Neural cell (in vitro differentiated cells): ENCODE measurements around the gene SKI. TPM values are rescaled to one million over a fixed set of nuclear protein-coding genes. Genes with fewer than 3 reads are reported as not detected.
"Not testable (repeated sequence)": the region's sequence is repeated elsewhere in the genome, so short reads cannot be mapped to it uniquely, and the experiment has no call there.

Experiments
- H2AFZ ChIP-seq: fragments of 200-600, 300-800 bp; sonication (generic), shearing (Covaris generic); 2 replicates; pipeline ENCODE4 v1.6.0; 2014; ENCODE audit warnings: low read depth, mild to moderate bottlenecking, antibody characterized with exemption, low read length, moderate library complexity
- H3F3A ChIP-seq: fragments of 200-600 bp; shearing (Covaris generic); 2 replicates; pipeline ENCODE4 v1.6.1; 2016; ENCODE audit warnings: mild to moderate bottlenecking, moderate library complexity, mixed read lengths, antibody characterized with exemption, low read length; ENCODE audit not compliant: insufficient read depth, poor library complexity, severe bottlenecking
- H3K27ac ChIP-seq: fragments of 200-600, 300-800 bp; sonication (generic), shearing (Covaris generic); 2 replicates; pipeline ENCODE4 v1.5.1; 2014; ENCODE audit warnings: mild to moderate bottlenecking, low read length, moderate library complexity
- H3K27me3 ChIP-seq: fragments of 300-800, 200-600 bp; sonication (generic), shearing (Covaris generic); 2 replicates; pipeline ENCODE4 v1.6.0; 2014; ENCODE audit warnings: mild to moderate bottlenecking, low read depth, low read length, moderate library complexity; ENCODE audit not compliant: insufficient read depth
- H3K36me3 ChIP-seq: fragments of 300-800, 200-600 bp; sonication (generic), shearing (Covaris generic); 2 replicates; pipeline ENCODE4 v1.5.1; 2014; ENCODE audit warnings: mild to moderate bottlenecking, antibody characterized with exemption, low read length, moderate library complexity; ENCODE audit not compliant: insufficient read depth
- H3K4me2 ChIP-seq: fragments of 300-800, 200-600 bp; sonication (generic), shearing (Covaris generic); 2 replicates; pipeline ENCODE4 v1.6.0; 2014; ENCODE audit warnings: mild to moderate bottlenecking, low read length
- H3K4me3 ChIP-seq: fragments of 300-800, 200-600 bp; sonication (generic), shearing (Covaris generic); 2 replicates; pipeline ENCODE4 v1.5.1; 2014; ENCODE audit warnings: mild to moderate bottlenecking, low read length, moderate library complexity
- H3K79me2 ChIP-seq: fragments of 200-600 bp; shearing (Covaris generic); replicated peaks from 2 replicates; pipeline ENCODE4 v1.6.0; 2014; ENCODE audit warnings: mild to moderate bottlenecking, low read length, moderate library complexity; ENCODE audit not compliant: insufficient read depth
- H3K9ac ChIP-seq: fragments of 300-800, 200-600 bp; sonication (generic), shearing (Covaris generic); 2 replicates; pipeline ENCODE4 v1.6.1; 2016; ENCODE audit warnings: mild to moderate bottlenecking, low read length, mixed read lengths
- H3K9me2 ChIP-seq: fragments of 200-600 bp; shearing (Covaris generic); 2 replicates; pipeline ENCODE4 v1.6.1; 2016; ENCODE audit warnings: mild to moderate bottlenecking, low read length, mixed read lengths; ENCODE audit not compliant: insufficient read depth
- H3K9me3 ChIP-seq: fragments of 200-600, 300-800 bp; sonication (generic), shearing (Covaris generic); 2 replicates; pipeline ENCODE4 v1.6.1; 2016; ENCODE audit warnings: mild to moderate bottlenecking, mixed run types, low read length, moderate library complexity, mixed read lengths
- H4K20me1 ChIP-seq: fragments of 200-600 bp; shearing (Covaris generic); 2 replicates; pipeline ENCODE4 v1.6.1; 2016; ENCODE audit warnings: mild to moderate bottlenecking, mixed run types; ENCODE audit not compliant: insufficient read depth
- EP300 ChIP-seq: fragments of 450-650 bp; conservative IDR thresholded peaks from 2 replicates; pipeline ENCODE4 v1.6.1; 2014; ENCODE audit warnings: antibody characterized with exemption, mild to moderate bottlenecking, moderate library complexity; ENCODE audit not compliant: poor library complexity, severe bottlenecking
- EZH2 ChIP-seq: fragments of 200-600, 300-800 bp; shearing (Covaris generic), sonication (generic); IDR thresholded peaks from 2 replicates; pipeline ENCODE4 v1.6.1; 2014; ENCODE audit warnings: antibody characterized with exemption, low read length, borderline replicate concordance, mild to moderate bottlenecking; ENCODE audit not compliant: insufficient read depth, poor library complexity, severe bottlenecking
- MXI1 ChIP-seq: fragments of 450-650 bp; conservative IDR thresholded peaks from 2 replicates; pipeline ENCODE4 v1.6.1; 2014; ENCODE audit warnings: antibody characterized with exemption, mild to moderate bottlenecking; ENCODE audit not compliant: poor library complexity, severe bottlenecking
- POLR2AphosphoS5 ChIP-seq: IDR thresholded peaks from 2 replicates; pipeline ENCODE4 v1.6.1; 2012
- RAD21 ChIP-seq: fragments of 450-650 bp; conservative IDR thresholded peaks from 2 replicates; pipeline ENCODE4 v1.6.1; 2014; ENCODE audit warnings: antibody characterized with exemption, mild to moderate bottlenecking, moderate library complexity
- SMC3 ChIP-seq: fragments of 450-650 bp; conservative IDR thresholded peaks from 2 replicates; pipeline ENCODE4 v1.6.1; 2014; ENCODE audit warnings: antibody characterized with exemption, mild to moderate bottlenecking, moderate library complexity; ENCODE audit not compliant: poor library complexity
- TAF1 ChIP-seq: IDR thresholded peaks from 2 replicates; pipeline ENCODE4 v1.6.1; 2012; ENCODE audit warnings: low read depth
- polyA plus RNA-seq: library from polyadenylated mRNA; depleted of rRNA; stranded (reverse); fragments of >200 nt; gene quantifications from 2 replicates; pipeline ENCODE4 v1.2.3, GENCODE V29; 2014
- TF ChIP-seq, protein P1 (sequence below): IDR thresholded peaks from 2 replicates; pipeline ENCODE4 v1.6.1; 2012; ENCODE audit warnings: borderline replicate concordance
- TF ChIP-seq, protein P2 (sequence below): fragments of 450-650 bp; IDR thresholded peaks from 2 replicates; pipeline ENCODE4 v1.5.1; 2014; ENCODE audit warnings: antibody characterized with exemption, mild to moderate bottlenecking, moderate library complexity; ENCODE audit not compliant: poor library complexity, severe bottlenecking

SKI gene
- polyA plus RNA-seq, 1 donor from 2014 or later: 4.1 TPM

DNA sequence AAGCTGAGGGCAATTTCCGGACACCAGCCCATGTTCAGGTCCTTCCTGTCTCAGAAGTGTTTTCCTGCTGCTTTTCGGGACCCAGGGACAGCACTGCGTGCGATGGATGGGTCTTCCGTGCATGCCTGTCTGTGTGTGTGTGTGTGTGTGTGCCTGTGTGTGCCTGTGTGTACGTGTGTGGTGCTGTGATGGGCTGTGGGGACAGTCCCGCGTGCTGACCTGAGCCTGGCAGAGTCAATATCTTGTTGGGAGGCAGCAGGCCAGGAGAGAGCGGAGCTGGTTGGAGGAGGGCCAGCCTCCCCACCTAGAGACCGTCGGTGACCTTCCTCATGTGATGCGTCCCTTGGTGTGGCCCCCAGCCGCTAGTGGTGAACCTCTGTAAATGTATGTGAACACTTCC lies 13.7 kb downstream of the SKI start:
- Histone ChIP-seq H3K79me2 (peaks cover 64% of the 10 kb centered on the region), H3K4me2 (no peak overlapping the region), H3K4me3 (no peak overlapping the region), H3K9ac (no peak overlapping the region), H3K27me3 (no peaks in the 10 kb centered on the region), H3K36me3 (no peaks in the 10 kb centered on the region), H3K9me3 (no peaks in the 10 kb centered on the region), H3F3A (no peaks in the 10 kb centered on the region), H2AFZ (no peak overlapping the region), H3K27ac (no peak overlapping the region), H3K9me2 (no peaks in the 10 kb centered on the region), H4K20me1 (peaks cover 4% of the 10 kb centered on the region)
- no peak for TF ChIP-seq EZH2
- TF ChIP-seq, protein P1, sequence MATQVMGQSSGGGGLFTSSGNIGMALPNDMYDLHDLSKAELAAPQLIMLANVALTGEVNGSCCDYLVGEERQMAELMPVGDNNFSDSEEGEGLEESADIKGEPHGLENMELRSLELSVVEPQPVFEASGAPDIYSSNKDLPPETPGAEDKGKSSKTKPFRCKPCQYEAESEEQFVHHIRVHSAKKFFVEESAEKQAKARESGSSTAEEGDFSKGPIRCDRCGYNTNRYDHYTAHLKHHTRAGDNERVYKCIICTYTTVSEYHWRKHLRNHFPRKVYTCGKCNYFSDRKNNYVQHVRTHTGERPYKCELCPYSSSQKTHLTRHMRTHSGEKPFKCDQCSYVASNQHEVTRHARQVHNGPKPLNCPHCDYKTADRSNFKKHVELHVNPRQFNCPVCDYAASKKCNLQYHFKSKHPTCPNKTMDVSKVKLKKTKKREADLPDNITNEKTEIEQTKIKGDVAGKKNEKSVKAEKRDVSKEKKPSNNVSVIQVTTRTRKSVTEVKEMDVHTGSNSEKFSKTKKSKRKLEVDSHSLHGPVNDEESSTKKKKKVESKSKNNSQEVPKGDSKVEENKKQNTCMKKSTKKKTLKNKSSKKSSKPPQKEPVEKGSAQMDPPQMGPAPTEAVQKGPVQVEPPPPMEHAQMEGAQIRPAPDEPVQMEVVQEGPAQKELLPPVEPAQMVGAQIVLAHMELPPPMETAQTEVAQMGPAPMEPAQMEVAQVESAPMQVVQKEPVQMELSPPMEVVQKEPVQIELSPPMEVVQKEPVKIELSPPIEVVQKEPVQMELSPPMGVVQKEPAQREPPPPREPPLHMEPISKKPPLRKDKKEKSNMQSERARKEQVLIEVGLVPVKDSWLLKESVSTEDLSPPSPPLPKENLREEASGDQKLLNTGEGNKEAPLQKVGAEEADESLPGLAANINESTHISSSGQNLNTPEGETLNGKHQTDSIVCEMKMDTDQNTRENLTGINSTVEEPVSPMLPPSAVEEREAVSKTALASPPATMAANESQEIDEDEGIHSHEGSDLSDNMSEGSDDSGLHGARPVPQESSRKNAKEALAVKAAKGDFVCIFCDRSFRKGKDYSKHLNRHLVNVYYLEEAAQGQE: no peak
- TF ChIP-seq, protein P2, sequence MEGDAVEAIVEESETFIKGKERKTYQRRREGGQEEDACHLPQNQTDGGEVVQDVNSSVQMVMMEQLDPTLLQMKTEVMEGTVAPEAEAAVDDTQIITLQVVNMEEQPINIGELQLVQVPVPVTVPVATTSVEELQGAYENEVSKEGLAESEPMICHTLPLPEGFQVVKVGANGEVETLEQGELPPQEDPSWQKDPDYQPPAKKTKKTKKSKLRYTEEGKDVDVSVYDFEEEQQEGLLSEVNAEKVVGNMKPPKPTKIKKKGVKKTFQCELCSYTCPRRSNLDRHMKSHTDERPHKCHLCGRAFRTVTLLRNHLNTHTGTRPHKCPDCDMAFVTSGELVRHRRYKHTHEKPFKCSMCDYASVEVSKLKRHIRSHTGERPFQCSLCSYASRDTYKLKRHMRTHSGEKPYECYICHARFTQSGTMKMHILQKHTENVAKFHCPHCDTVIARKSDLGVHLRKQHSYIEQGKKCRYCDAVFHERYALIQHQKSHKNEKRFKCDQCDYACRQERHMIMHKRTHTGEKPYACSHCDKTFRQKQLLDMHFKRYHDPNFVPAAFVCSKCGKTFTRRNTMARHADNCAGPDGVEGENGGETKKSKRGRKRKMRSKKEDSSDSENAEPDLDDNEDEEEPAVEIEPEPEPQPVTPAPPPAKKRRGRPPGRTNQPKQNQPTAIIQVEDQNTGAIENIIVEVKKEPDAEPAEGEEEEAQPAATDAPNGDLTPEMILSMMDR: no peak
- no peak for TF ChIP-seq RAD21
- no peak for TF ChIP-seq POLR2AphosphoS5
- TF ChIP-seq SMC3: no peak
- no peak for TF ChIP-seq MXI1
- no peak for TF ChIP-seq TAF1
- TF ChIP-seq EP300: no peak

DNA sequence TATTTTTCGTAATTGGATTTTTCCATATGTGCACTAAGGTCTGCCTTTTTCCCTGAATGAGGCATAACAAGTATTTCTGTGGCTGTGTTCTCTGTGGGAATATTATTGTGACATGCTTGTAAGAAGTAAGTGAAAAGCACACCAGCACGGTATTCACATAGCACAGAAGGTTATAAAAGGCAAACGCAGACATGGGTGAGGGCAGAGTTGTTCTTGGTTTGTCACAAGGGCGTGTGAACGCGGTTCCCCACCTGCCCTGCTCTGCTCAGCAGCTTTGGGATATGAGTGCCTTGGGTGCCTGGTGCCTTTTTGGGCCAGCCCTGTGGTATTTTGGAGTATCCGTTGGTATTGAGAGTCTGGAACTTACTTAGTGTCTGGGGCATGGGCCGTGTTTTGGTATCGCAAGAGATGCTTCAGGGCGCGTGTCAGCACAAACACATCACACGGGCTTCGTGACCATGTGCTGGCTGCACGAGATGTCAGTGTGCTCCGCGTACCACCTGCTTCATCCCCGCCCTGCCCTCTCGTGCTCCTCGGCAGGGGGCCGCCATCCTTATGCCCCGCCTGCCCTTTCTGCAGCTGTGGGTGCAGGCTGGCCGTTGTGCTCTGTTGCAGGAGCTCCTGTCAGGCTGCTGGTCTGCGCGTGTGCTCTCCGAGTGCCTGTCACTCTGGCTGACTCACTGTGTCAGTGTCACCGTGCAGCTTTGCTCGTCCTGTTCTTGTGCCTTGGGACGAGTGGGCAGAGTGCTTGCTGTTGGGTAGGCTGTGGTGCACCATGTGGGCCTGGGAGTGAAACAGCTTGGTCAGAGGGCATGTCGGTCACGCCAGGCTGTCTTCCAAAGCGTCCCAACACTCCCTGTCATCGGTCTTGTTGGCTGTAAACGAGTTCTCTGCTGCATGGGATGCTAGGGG lies 15.0 kb downstream of the SKI start:
- H4K20me1 ChIP-seq: no peaks in the 10 kb centered on the region
- H3K4me3 ChIP-seq: peak overlapping the region; percentile 19
- no peak overlapping the region for H3K4me2 ChIP-seq
- no peaks in the 10 kb centered on the region for H3K36me3 ChIP-seq
- no peaks in the 10 kb centered on the region for H3K27me3 ChIP-seq
- peaks cover 63% of the 10 kb centered on the region for H3K79me2 ChIP-seq
- no peak overlapping the region for H3K9ac ChIP-seq
- H3K27ac ChIP-seq: no peak overlapping the region
- H3F3A ChIP-seq: no peaks in the 10 kb centered on the region
- TF ChIP-seq RAD21 (no peak), EZH2 (no peak), SMC3 (no peak), EP300 (no peak), TAF1 (no peak), MXI1 (no peak), POLR2AphosphoS5 (no peak)
- TF ChIP-seq, protein P2: no peak
- TF ChIP-seq, protein P1: no peak
- no peaks in the 10 kb centered on the region for H3K9me2 ChIP-seq
- no peaks in the 10 kb centered on the region for H3K9me3 ChIP-seq
- H2AFZ ChIP-seq: no peak overlapping the region

DNA sequence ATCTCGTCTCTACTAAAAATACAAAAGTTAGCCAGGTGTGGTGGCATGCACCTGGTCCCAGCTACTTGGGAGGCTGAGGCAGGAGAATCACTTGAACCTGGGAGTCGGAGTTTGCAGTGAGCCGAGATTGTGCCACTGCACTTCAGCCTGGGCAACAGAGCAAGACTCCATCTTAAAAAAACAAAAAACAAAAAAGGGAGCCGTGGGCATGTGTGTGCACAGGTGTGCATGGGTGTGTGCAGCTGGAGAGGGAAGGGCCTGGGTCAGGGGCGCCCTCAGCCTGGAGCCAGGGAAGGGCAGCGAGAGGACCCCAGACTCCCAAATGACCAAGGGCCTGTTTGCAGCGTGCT lies 18.9 kb downstream of the SKI start:
- not testable (repeated sequence) for H2AFZ ChIP-seq, H3F3A ChIP-seq, H4K20me1 ChIP-seq, H3K9me3 ChIP-seq, H3K4me3 ChIP-seq, H3K9ac ChIP-seq, H3K9me2 ChIP-seq, H3K4me2 ChIP-seq, H3K36me3 ChIP-seq, H3K27ac ChIP-seq, H3K27me3 ChIP-seq
- H3K79me2 ChIP-seq: peaks cover 65% of the 10 kb centered on the region
